HG02885 (cell line): ENCODE results near the gene JTB.
"Not testable (repeated sequence)": the region's sequence is repeated elsewhere in the genome, so short reads cannot be mapped to it uniquely, and the experiment has no call there.

ENCODE experiments used
- ATAC-seq: cut with Tn5 transposase; IDR thresholded peaks from one replicate; pipeline ENCODE4 v1.9.1; 2021; ENCODE audit warnings: mild to moderate bottlenecking; ENCODE audit not compliant: unreplicated experiment, poor library complexity

JTB gene

DNA sequence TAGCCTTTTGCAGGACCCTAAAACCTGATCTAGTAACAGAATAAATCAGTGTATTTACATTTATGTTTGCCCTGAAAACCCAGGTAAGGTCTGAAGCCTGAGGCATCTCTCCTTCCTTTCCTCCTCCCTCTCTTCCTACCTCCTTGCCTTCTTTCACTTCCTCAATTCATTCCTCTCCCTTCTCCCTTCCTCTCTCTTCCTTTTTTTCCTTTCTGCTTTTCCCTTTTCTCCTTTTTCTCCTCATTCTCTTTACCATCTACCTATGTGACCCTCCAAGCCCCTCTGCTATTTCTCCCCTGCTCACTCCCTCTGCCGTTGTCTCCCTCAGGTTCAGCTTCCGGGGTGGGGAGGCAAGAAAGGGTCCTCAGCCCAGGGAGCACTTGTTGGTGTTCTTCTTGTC lies 4.3 kb upstream of the JTB start:
- ATAC-seq, result not testable (repeated sequence)

DNA sequence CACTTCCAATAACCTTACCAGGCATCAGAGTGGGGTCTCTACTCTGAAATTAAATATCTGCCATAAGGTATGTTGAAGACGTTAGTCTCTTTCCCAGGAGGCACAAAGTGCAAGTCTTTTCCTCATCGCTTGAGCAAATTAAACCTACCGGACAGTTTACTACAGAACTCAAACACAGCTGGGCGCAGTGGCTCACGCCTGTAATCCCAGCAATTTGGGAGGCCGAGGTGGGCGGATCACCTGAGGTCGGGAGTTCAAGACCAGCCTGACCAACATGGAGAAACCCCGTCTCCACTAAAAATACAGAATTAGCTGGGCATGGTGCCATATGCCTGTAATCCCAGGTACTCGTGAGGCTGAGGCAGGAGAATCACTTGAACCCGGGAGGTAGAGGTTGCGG lies 1.6 kb upstream of the JTB start:
- ATAC-seq, result not testable (repeated sequence)

- ATAC-seq, result no peak
Observed at GRCh38 chr1:153978274-153978909, 918 bp upstream of the JTB start.

DNA sequence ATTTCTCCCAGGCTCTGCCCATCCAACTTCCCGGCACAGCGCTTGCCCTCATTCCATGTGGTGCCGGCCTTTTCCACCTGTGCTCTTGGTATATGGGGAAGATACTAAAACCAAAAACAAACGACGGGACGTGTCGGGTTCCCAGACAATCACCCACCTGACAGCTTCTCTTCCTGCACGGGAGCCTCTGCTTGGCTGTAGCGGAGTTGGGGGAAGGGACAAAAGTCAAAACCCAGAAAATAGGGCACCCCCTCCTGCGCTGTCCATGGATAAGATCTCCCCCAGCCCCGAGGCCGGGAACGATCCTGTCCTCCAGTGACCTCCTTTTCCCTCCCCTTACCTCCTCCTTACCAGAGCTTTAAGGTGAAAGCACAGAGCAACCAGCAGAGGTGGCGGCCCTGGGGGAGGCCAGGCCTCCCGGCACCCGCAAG lies 640 bp downstream of the JTB start:
- ATAC-seq, result no peak

DNA sequence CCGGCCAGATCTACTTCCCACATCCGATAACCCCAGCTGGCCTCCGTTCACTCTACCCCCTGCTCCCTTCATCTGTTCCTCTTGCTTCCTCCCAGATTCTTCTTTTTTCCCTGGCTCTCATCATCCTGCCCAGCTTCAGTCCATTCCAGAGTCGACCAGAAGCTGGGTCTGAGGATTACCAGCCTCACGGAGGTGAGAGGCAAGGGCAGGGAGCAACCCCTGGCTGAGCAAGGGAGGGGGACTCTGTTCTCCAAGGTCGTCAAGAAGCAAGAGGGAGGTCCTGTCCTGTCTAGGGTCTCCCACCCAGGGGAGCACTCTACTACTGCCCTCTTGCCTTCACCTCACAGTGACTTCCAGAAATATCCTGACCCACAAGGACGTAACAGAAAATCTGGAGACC lies 3.9 kb downstream of the JTB start:
- no peak for ATAC-seq

DNA sequence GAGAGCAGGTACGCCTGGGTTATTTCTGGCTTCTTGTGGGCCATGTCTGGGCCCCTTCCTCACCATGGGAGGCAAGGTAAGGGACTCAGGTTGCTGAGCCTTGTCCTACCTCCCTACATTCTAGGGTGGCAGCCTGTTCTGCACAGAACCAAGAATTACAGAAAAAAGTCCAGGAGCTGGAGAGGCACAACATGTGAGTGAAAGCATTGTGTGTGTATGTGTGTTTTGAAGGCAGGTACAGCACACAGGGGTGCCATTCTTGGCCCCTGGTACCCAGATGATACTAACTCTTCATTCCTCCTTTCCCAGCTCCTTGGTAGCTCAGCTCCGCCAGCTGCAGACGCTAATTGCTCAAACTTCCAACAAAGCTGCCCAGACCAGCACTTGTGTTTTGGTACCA lies 4.4 kb downstream of the JTB start:
- ATAC-seq, result no peak

- no peak for ATAC-seq
Observed at GRCh38 chr1:153970346-153970745, 7.1 kb downstream of the JTB start.

GRCh38 chr1:153968972-153969371 lies 8.5 kb downstream of the JTB start:
- ATAC-seq, result no peak

DNA sequence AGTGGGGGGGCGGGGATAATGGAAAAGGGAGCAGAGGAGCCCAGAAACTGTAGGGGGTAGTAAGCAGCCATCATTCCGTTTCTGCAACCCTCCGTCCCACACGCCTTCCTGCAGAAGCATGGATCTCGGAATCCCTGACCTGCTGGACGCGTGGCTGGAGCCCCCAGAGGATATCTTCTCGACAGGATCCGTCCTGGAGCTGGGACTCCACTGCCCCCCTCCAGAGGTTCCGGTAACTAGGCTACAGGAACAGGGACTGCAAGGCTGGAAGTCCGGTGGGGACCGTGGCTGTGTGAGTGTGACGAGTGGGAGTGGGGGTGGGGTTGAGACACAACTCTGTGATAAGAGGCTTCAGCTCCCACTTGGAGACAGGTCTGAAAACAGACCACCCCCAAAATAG lies 9.1 kb downstream of the JTB start:
- no peak for ATAC-seq

DNA sequence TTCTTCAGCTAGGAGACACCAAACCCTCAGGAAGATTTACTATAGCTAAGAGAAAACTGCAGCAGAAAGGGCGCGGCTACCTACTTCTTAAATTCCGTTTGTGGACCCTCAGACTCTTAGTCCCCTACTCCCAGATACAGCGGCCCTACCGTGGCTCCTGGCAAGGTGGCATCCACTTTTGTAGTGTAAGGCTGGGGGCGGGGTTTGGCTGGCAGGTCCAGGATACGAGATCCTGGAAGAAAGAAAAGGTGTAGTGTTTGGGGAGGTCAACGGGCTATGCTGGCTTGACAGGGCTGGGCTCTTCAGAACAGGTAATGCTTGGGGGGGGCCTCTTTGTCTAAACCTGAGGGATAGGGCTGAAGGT lies 9.5 kb downstream of the JTB start:
- no peak for ATAC-seq

DNA sequence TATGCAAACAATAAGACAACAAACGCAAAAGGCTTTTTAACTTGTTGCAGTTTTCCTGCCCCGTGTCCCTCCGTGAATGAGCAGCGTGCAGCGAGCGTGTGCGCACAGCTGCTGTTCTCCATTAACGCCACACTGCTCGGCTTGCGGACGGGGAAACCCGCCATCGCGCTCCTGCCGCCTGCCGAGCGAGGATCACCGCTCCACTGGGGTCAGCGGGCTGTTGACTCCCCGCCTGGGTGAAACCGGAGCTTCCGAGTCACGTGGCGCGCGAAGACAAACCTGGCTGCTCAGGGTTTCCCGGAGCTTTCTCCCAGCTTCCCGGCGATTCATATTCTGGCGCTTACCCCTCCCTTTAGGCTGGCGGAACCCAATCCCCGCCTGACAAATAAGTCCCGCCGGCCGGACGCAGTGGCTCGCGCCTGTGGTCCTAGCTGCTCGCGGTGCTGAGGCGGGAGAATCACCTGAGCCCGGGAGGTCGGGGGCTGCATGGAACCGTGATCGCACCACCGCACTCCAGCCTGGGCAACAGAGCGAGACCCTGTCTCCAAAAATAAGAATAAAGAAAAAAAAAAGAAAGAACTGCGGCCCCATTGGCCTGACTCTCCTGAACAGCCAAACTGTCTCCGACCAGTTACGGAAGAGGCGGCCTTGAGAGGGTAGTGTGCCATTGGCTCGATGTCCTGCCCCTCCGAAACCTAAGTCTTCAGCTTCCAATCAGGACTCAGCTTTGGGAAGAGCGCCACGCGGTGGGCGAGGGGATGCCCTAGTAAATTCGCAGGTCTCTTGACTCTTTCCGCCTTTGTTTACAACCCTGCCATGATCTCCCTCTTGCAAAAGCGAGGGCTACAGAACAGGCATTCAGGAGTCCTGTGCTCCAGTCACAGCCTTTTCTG lies 10.1 kb downstream of the JTB start, which contains the start of gene CREB3L4:
Gene CREB3L4 (plus strand): TSS at position 796 of the 893 bp plus-strand sequence. CDS start 624 bp downstream, outside the sequence.
- ATAC-seq, result peak; percentile 75

- ATAC-seq, result no peak
Observed at GRCh38 chr1:153963850-153964331, 13.6 kb downstream of the JTB start.

DNA sequence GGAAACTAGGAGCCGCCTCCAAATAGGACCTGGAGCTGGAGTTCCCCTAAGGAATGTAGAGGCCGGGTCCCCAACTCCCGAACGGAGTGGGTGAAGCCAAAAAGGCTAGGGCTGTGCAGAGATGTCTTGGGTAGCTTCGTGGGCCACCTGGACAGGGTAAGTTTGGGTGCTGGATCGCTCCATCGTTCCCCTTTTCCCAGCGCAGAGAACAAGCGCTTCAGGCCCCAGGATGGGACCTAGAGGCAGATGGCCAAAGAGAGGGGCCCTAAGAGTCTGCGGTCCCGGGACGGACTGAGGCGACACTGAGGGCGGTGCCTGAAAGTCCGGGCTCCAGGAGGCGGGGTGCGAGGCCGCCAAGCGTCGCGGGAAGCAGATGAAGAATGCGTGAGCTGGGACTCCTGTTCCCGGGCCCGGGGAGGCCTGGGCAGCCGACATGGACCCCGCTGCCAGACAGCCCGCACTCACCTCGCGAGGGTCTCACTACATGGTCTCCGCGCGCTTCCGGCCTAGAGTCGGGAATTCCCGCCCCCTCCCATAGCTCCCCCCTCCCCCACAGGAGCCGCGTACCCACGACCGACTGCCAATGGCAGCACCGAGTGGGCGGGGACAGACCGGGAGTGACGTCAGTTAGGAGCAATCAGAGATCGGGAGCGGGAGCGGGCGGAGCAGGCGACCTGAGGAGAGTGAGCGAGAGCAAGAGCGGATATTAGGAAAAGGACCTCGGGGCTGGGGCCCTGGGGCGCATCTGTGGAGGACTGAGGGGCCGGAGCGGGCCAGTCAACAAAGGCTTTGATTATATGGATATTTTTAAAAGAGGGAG lies 14.2 kb downstream of the JTB start, which contains the start of gene SLC39A1:
Gene SLC39A1 (minus strand): TSS at position 508 of the 820 bp plus-strand sequence. CDS start 822 bp downstream, outside the sequence.
- ATAC-seq, result peak; percentile 56

DNA sequence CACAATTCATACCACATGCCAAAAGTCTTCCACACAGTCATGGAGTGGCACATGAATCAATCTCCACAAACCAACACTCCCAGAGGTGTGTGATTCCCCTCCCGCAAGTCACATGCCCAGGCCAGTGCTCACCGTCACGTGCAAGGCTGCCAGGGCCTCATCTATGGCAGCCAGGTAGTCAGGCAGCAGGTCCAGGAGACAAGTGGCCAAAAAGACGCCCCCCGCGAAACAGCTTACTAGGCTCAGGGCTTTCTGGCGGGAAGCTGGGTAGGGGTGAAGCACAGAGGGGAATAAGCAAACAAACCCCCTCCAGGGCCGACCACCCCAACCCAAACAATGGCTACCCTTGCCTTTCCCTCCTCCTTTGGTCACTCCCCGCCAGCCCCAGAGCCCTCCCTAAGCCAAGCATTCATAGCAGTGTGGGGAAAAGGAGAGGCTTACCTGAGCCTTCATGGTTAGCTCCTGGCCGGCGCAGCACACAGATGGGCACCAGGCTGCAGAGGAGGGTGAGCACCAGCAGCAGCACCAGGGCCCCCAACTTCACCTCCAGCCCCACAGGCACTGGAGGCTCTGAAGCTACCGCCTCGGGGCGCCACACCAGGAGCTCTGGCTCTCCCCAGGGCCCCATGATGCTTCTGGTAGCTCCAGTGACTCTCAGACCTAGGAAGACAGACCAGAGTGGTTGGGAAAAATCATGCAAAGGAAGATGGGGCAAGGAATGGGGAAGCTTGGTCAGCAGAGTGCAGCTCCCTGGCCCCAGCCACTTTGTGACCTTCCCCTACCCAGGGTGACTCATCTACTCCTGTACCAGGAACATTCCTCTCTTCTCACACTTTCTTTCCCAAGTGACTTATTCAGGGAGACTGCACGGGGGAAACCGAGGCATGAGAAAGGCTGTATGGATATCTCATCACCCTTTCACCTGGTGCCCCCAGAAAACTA lies 15.1 kb downstream of the JTB start:
- no peak for ATAC-seq

DNA sequence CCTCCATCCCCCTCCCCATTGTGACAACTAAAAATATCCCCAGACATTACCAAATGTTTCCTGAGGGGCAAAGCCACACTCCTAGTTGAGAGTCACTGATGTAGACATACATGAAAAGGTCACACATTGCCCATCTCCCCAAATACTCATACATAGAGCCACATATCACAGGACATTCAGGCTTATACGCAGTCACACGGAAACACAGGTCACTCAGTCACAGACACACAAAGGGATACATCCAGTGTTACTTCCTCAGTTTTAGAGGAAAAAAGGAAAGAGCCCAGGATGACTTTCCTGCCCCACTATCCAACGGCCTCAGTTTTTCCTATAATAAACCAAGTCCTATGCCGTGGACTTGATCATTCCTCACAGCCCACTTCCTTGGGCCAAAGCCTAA lies 16.1 kb downstream of the JTB start:
- ATAC-seq, result no peak

DNA sequence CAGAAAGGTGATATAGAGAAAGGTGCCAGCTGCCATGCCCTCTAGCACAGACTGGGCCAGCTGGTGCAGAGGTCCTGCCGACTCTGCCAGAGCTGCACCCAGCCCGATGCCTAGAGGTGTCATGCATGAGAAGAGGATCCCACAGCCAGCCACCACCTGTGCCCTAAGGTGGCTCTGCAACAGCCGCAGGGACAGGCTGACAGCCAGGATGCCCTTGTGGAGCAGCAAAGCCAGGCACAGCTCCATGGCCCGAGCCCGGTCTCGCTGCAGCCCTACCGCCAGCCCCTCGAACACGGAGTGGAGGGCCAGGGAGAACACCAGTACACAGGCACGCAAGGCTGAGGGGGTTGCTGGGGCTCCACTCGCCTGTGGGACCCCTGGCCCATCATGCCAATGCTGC lies 17.3 kb downstream of the JTB start:
- ATAC-seq, result no peak

GRCh38 chr1:153959454-153959853 lies 18.0 kb downstream of the JTB start:
- no peak for ATAC-seq

- no peak for ATAC-seq
Observed at GRCh38 chr1:153958961-153959260, 18.6 kb downstream of the JTB start.

DNA sequence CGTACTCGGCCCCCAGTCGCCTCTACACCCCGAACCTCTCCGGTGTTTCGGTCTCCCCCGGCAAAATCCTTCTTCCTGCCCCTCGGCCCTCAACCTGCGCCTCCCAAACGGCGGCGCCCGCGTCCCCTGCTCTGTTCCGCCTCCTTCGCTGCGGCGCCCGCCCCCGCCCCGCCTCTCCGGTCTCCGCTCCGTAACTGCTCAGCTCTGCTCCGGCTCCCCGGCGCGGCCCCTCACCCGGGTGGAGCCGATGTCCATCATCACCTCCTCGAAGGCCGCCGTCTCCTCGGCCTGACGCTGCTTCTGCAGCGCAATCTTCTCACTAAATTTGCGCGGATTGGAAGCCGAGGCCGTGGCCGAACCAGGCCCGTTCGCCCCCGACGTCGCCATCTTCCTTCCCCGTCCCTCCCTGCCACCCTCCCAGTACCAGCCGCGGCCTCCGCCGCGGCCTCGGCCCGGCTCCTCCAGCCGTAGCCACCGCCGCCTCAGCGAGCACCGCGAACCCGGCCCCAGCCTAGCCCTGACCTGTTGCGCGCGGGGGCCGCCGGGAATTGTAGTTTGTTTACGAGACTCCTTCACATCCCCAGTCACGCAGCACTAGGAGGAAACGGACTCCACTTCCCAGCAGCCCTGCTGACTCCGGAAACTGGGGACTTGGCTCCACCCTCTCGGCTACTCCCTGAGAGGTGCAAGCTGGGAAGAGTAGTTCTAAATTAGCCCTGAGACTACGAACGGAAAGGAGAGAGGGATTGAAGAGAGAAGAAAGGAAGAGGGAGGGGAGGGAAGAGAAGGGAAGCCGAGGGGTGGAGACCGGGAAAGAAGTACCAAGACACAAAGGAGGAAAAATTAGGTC lies 19.1 kb downstream of the JTB start, which contains the start of gene CRTC2:
Gene CRTC2 (minus strand): TSS at position 502 of the 850 bp plus-strand sequence. CDS start 115 bp downstream, at position 387.
- peak; percentile 82 for ATAC-seq
